Neural cell (in vitro differentiated cells): Measurements from ENCODE around the gene L3MBTL4.

Experiments used
- EP300 ChIP-seq: fragments of 450-650 bp; conservative IDR thresholded peaks from 2 replicates; pipeline ENCODE4 v1.6.1; 2014; ENCODE audit warnings: antibody characterized with exemption, mild to moderate bottlenecking, moderate library complexity; ENCODE audit not compliant: poor library complexity, severe bottlenecking
- EZH2 ChIP-seq: fragments of 200-600, 300-800 bp; shearing (Covaris generic), sonication (generic); IDR thresholded peaks from 2 replicates; pipeline ENCODE4 v1.6.1; 2014; ENCODE audit warnings: antibody characterized with exemption, low read length, borderline replicate concordance, mild to moderate bottlenecking; ENCODE audit not compliant: insufficient read depth, poor library complexity, severe bottlenecking
- MXI1 ChIP-seq: fragments of 450-650 bp; conservative IDR thresholded peaks from 2 replicates; pipeline ENCODE4 v1.6.1; 2014; ENCODE audit warnings: antibody characterized with exemption, mild to moderate bottlenecking; ENCODE audit not compliant: poor library complexity, severe bottlenecking
- POLR2AphosphoS5 ChIP-seq: IDR thresholded peaks from 2 replicates; pipeline ENCODE4 v1.6.1; 2012
- RAD21 ChIP-seq: fragments of 450-650 bp; conservative IDR thresholded peaks from 2 replicates; pipeline ENCODE4 v1.6.1; 2014; ENCODE audit warnings: antibody characterized with exemption, mild to moderate bottlenecking, moderate library complexity
- REST ChIP-seq: IDR thresholded peaks from 2 replicates; pipeline ENCODE4 v1.6.1; 2012; ENCODE audit warnings: borderline replicate concordance
- SMC3 ChIP-seq: fragments of 450-650 bp; conservative IDR thresholded peaks from 2 replicates; pipeline ENCODE4 v1.6.1; 2014; ENCODE audit warnings: antibody characterized with exemption, mild to moderate bottlenecking, moderate library complexity; ENCODE audit not compliant: poor library complexity
- TAF1 ChIP-seq: IDR thresholded peaks from 2 replicates; pipeline ENCODE4 v1.6.1; 2012; ENCODE audit warnings: low read depth
- TF ChIP-seq, protein P1 (sequence below): fragments of 450-650 bp; IDR thresholded peaks from 2 replicates; pipeline ENCODE4 v1.5.1; 2014; ENCODE audit warnings: antibody characterized with exemption, mild to moderate bottlenecking, moderate library complexity; ENCODE audit not compliant: poor library complexity, severe bottlenecking

DNA sequence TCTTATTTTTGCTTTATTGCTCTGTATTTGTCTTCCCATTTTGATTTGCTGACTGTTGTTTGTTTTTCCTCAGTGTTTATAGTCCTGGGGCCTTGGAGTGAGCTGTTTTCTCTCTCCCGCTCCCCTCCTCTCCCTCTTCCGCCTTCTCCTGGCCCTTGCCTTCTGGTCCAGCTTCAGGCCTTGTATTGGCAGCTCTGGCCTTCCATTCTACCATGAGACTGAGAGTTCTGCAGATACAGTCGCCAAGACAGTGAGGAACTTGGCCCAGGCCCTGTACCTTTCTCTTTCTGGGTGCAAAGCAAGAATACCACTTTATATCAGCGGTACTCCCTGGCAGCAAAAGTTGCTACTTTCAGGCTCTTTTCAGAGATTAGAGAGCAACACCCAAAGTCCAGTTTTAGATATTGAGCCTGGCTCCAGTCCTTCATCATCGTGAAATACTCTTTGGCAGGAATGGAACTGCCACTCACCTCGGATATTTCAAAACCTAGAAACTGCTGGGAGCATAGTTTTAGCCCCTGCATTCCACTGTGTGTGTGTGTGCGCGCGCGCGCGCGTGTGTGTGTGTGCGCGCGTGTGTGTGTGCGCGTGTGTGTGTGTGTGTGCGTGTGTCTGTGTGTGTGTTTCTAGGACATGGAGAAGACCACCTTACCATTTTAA, 17.1 kb upstream of the L3MBTL4 start:
- TF ChIP-seq, protein P1, sequence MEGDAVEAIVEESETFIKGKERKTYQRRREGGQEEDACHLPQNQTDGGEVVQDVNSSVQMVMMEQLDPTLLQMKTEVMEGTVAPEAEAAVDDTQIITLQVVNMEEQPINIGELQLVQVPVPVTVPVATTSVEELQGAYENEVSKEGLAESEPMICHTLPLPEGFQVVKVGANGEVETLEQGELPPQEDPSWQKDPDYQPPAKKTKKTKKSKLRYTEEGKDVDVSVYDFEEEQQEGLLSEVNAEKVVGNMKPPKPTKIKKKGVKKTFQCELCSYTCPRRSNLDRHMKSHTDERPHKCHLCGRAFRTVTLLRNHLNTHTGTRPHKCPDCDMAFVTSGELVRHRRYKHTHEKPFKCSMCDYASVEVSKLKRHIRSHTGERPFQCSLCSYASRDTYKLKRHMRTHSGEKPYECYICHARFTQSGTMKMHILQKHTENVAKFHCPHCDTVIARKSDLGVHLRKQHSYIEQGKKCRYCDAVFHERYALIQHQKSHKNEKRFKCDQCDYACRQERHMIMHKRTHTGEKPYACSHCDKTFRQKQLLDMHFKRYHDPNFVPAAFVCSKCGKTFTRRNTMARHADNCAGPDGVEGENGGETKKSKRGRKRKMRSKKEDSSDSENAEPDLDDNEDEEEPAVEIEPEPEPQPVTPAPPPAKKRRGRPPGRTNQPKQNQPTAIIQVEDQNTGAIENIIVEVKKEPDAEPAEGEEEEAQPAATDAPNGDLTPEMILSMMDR: no peak
- TF ChIP-seq SMC3 (no peak), RAD21 (no peak), EZH2 (no peak), TAF1 (no peak), POLR2AphosphoS5 (no peak), EP300 (no peak), MXI1 (no peak), REST (no peak)
